Measurements from ENCODE around the gene PTPRN2.

The PTPRN2 gene

GRCh38 chr7:158519633-158520174 lies 67.9 kb downstream of the PTPRN2 start:
- no peak overlapping the region for H3K4me3 ChIP-seq (ENCODE audit: low read depth, low read length)
- in situ Hi-C loops (cut with HindIII; ENCODE audit: low sequenced_read_pairs) = no loop called here
- TF ChIP-seq, protein P1, sequence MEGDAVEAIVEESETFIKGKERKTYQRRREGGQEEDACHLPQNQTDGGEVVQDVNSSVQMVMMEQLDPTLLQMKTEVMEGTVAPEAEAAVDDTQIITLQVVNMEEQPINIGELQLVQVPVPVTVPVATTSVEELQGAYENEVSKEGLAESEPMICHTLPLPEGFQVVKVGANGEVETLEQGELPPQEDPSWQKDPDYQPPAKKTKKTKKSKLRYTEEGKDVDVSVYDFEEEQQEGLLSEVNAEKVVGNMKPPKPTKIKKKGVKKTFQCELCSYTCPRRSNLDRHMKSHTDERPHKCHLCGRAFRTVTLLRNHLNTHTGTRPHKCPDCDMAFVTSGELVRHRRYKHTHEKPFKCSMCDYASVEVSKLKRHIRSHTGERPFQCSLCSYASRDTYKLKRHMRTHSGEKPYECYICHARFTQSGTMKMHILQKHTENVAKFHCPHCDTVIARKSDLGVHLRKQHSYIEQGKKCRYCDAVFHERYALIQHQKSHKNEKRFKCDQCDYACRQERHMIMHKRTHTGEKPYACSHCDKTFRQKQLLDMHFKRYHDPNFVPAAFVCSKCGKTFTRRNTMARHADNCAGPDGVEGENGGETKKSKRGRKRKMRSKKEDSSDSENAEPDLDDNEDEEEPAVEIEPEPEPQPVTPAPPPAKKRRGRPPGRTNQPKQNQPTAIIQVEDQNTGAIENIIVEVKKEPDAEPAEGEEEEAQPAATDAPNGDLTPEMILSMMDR (IDR thresholded peaks at IDR 0.05; ENCODE audit: low read depth, low read length, missing control alignments) = no peak
- DNase-seq (ENCODE audit: low read depth) = no peak

- no peak overlapping the region for H3K4me3 ChIP-seq (ENCODE audit: low read depth, low read length)
- no peak for DNase-seq (ENCODE audit: low read depth)
- TF ChIP-seq, protein P1 (IDR thresholded peaks at IDR 0.05; ENCODE audit: low read depth, low read length, missing control alignments) = no peak
- in situ Hi-C loops (cut with HindIII; ENCODE audit: low sequenced_read_pairs) = no loop called here
Observed at GRCh38 chr7:158518980-158519632, 68.5 kb downstream of the PTPRN2 start.

GRCh38 chr7:158517571-158517970 lies 70.1 kb downstream of the PTPRN2 start:
- TF ChIP-seq, protein P1 (IDR thresholded peaks at IDR 0.05; ENCODE audit: low read depth, low read length, missing control alignments) = no peak
- in situ Hi-C loops (cut with HindIII; ENCODE audit: low sequenced_read_pairs) = no loop called here
- H3K4me3 ChIP-seq (ENCODE audit: low read depth, low read length) = no peak overlapping the region
- no peak for DNase-seq (ENCODE audit: low read depth)

DNA sequence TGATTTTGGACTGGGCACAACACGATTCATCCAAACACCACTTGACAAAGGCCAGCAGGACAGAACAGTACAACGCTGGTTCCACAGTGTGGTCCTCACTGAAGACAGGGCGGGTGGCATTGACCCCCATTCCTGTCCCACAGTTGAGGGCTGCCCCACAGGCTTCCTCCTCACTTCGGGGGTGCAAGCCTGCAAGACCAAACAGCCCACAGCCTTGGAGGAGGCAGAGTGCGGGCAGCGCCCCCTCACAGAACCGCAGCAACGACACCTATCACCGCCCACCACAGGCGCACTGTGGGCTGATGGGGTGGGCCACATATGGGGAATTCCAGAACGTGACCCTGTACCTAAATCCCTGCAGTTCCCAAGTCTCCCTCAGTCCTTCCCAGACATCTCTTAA lies 70.6 kb downstream of the PTPRN2 start:
- in situ Hi-C loops (cut with HindIII; ENCODE audit: low sequenced_read_pairs) = no loop called here
- no peak overlapping the region for H3K4me3 ChIP-seq (ENCODE audit: low read depth, low read length)
- DNase-seq (ENCODE audit: low read depth) = no peak
- TF ChIP-seq, protein P1 (IDR thresholded peaks at IDR 0.05; ENCODE audit: low read depth, low read length, missing control alignments) = no peak

GRCh38 chr7:158516524-158516923 lies 71.1 kb downstream of the PTPRN2 start:
- H3K4me3 ChIP-seq (ENCODE audit: low read depth, low read length) = no peak overlapping the region
- DNase-seq (ENCODE audit: low read depth) = no peak
- TF ChIP-seq, protein P1 (IDR thresholded peaks at IDR 0.05; ENCODE audit: low read depth, low read length, missing control alignments) = no peak
- in situ Hi-C loops (cut with HindIII; ENCODE audit: low sequenced_read_pairs) = no loop called here

GRCh38 chr7:158512869-158513268 lies 74.8 kb downstream of the PTPRN2 start:
- TF ChIP-seq, protein P1 (IDR thresholded peaks at IDR 0.05; ENCODE audit: low read depth, low read length, missing control alignments) = no peak
- no peak overlapping the region for H3K4me3 ChIP-seq (ENCODE audit: low read depth, low read length)
- in situ Hi-C loops (cut with HindIII; ENCODE audit: low sequenced_read_pairs) = no loop called here
- DNase-seq (ENCODE audit: low read depth) = no peak

All from astrocyte of the cerebellum (primary cell).